ENCODE data around the gene KIAA1549. TPM values are rescaled to one million over a fixed set of nuclear protein-coding genes. Genes with fewer than 3 reads are reported as not detected.

The KIAA1549 gene
- total RNA-seq, 4 donors from 2014 or later: 0.27 to 2.8 (median 0.78) TPM

DNA sequence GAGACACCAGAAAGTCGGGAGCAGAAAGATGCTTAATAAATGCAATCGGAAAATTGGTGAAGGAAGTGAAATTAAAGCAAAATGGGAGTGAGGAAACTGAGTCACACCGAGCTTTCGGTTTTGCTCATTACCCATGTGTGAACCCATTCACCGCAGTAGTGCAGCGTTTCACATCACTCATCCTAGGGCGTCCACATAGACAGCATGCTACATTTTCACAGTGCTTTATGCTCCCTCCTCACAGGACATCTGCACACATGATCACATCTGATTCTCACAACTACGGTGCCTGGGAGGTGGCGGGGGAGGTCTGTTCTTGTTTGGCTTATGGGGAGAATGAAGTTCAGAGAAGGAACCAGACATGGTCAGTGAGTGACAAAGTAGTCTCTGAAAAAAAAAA, 146.6 kb downstream of the KIAA1549 start:
- H3K4me3 ChIP-seq (ENCODE audit: low read depth, poor library complexity, severe bottlenecking): no peak overlapping the region
- no peak for TF ChIP-seq CTCF (IDR thresholded peaks at IDR 0.05)
- TF ChIP-seq POLR2A (IDR thresholded peaks at IDR 0.05): no peak
- DNase-seq (ENCODE audit: low spot score in 2 of 2): no peak
- WGBS, 2 donors: 95% methylated on average over 9 of the region's 9 CpGs
- intact Hi-C loops (cut with DNase I; ENCODE audit: low total_unique reads): no loop called here

GRCh38 chr7:138833596-138833995, 147.6 kb downstream of the KIAA1549 start:
- intact Hi-C loops (cut with DNase I; ENCODE audit: low total_unique reads): no loop called here
- no peak for DNase-seq (ENCODE audit: low spot score in 2 of 2)
- 67 to 75% methylated on average over 5 of the region's 5 CpGs for WGBS, 2 donors
- no peak overlapping the region for H3K4me3 ChIP-seq (ENCODE audit: low read depth, poor library complexity, severe bottlenecking)
- TF ChIP-seq POLR2A (IDR thresholded peaks at IDR 0.05) (no peak), CTCF (IDR thresholded peaks at IDR 0.05) (no peak)

DNA sequence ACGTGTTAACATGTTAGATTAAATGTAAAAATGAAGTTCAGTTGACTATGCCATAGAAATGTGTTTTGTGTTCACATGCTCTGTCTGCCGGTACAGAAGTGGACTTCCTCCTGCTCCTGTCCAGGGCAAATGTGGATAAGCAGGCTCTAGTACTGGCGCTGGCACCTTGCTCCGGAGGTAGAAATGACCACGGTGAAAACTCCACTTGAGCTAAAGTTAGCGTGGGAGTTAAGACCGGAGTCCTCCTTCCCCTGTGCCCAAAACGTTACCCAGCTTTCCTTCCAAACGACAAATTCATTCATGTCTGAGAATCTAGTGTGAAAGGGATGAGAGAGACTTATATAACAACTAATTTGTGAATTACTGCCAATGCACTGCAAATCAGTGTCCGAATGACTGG, 148.2 kb downstream of the KIAA1549 start:
- 91 to 94% methylated on average over 10 of the region's 10 CpGs for WGBS, 2 donors
- TF ChIP-seq POLR2A (IDR thresholded peaks at IDR 0.05): no peak
- no peak for TF ChIP-seq CTCF (IDR thresholded peaks at IDR 0.05)
- DNase-seq (ENCODE audit: low spot score in 2 of 2): no peak
- no peak overlapping the region for H3K4me3 ChIP-seq (ENCODE audit: low read depth, poor library complexity, severe bottlenecking)
- intact Hi-C loops (cut with DNase I; ENCODE audit: low total_unique reads): no loop called here

- 84 to 89% methylated on average over 11 of the region's 11 CpGs for WGBS, 2 donors
- no peak for DNase-seq (ENCODE audit: low spot score in 2 of 2)
- no peak for TF ChIP-seq CTCF (IDR thresholded peaks at IDR 0.05)
- TF ChIP-seq POLR2A (IDR thresholded peaks at IDR 0.05): no peak
- intact Hi-C loops (cut with DNase I; ENCODE audit: low total_unique reads): no loop called here
- no peak overlapping the region for H3K4me3 ChIP-seq (ENCODE audit: low read depth, poor library complexity, severe bottlenecking)
Observed at GRCh38 chr7:138829335-138829734, 151.9 kb downstream of the KIAA1549 start.

DNA sequence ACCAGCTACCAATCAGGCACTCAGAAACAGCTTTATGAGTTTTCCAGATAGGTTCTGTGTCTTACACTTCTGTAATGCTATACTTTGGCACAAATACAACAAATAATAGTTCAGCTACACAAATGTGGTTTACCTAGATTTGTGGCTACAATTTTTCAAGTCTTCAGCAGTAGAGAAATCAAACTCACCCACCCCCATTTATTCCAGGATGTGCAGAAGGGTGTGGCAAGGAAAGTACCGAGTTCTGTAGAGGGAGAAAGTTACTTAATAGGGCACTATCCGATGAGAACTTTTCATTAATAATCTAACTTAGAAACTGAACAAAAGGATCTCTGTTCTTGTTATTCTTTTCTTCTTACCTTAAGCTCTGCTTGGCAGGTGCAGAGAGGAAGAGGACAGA, 152.9 kb downstream of the KIAA1549 start:
- intact Hi-C loops (cut with DNase I; ENCODE audit: low total_unique reads): no loop called here
- 66 to 71% methylated on average over 2 of the region's 2 CpGs for WGBS, 2 donors
- H3K4me3 ChIP-seq (ENCODE audit: low read depth, poor library complexity, severe bottlenecking): no peak overlapping the region
- TF ChIP-seq POLR2A (IDR thresholded peaks at IDR 0.05): no peak
- TF ChIP-seq CTCF (IDR thresholded peaks at IDR 0.05): no peak
- DNase-seq (ENCODE audit: low spot score in 2 of 2): no peak

DNA sequence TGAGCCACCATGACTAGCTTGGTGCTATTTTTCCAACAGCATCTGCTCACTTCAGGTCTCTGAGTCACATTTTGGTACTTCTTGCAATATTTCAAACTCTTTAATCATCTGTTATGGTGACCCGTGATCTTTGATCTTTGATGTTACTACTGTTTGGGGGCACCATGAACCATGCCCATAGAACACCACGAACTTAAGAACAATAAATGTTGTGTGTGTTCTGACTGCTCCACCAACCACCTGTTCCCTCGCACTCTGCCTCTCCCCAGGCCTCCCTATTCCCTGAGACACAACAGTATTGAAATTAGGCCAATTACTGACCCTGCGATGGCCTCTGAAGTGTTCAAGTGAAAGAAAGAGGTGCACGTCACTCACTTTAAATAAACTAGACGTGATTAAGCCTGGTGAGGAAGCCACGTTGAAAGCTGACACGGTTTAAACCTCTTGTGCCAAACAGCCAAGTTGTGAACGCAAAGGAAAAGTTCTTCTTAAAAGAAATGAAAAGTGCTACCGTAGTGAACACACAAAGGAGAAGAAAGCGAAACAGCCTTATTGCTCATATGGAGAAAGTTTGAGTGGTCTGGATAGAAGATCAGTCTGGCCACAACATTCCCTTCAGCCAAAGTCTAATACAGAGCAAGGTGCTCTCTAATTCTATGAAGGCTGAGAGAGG, 156.0 kb downstream of the KIAA1549 start:
- H3K4me3 ChIP-seq (ENCODE audit: low read depth, poor library complexity, severe bottlenecking): no peak overlapping the region
- TF ChIP-seq CTCF (IDR thresholded peaks at IDR 0.05) (no peak), POLR2A (IDR thresholded peaks at IDR 0.05) (no peak)
- WGBS, 2 donors: 91% methylated on average over 11 of the region's 11 CpGs
- no peak for DNase-seq (ENCODE audit: low spot score in 2 of 2)
- intact Hi-C loops (cut with DNase I; ENCODE audit: low total_unique reads): no loop called here

Measured in lower leg skin (tissue), 4 donors.